Right renal cortex interstitium (tissue), 3 donors: ENCODE measurements around the gene SELENOP. TPM values are rescaled to one million over a fixed set of nuclear protein-coding genes. Genes with fewer than 3 reads are reported as not detected.

Experiments used
- polyA plus RNA-seq, 3 donors: library from polyadenylated mRNA; unstranded; fragments of 120-200 nt; gene quantifications; one replicate each; pipeline ENCODE4 v1.2.1, GENCODE V29; 2013; ENCODE audit not compliant: insufficient read length in 3 of 3

SELENOP gene
- polyA plus RNA-seq, 3 donors, result 468 to 581 (median 527) TPM

Other genes starting within 250 kb of the SELENOP start
- gene CCDC152, start 55.1 kb downstream of the SELENOP start, polyA plus RNA-seq, result 10 to 100 TPM; 15.4 to 16.7 (median 15.4) TPM
- gene ANXA2R, start 228.4 kb upstream of the SELENOP start, polyA plus RNA-seq, result 1 to 10 TPM; 1.1 to 1.2 (median 1.2) TPM